Gastroesophageal sphincter (tissue), 4 donors: ENCODE results near the gene SRSF1. TPM values are rescaled to one million over a fixed set of nuclear protein-coding genes. Genes with fewer than 3 reads are reported as not detected.

Source experiments
- ATAC-seq: fragments of 150-250 bp; one replicate; pipeline ENCODE4 v1.9.1; 2016; ENCODE audit warnings: mild to moderate bottlenecking, moderate library complexity
- H3K27ac ChIP-seq, 4 donors: fragments of 200-600 bp; sonication (generic) in 3 of 4; 1 replicate in 3 of 4; 2 replicates in 1 of 4; pipeline ENCODE4 v1.5.1; 2016 to 2019
- H3K27me3 ChIP-seq: fragments of 200-600 bp; sonication (generic); one replicate; pipeline ENCODE4 v1.5.1; 2019
- H3K36me3 ChIP-seq, 2 donors: fragments of 200-600 bp; sonication (generic); one replicate each; pipeline ENCODE4 v1.5.1; 2019; ENCODE audit warnings: control low read depth in 1 of 2
- H3K4me1 ChIP-seq, 3 donors: fragments of 200-600 bp; sonication (generic); 1 replicate in 2 of 3; 2 replicates in 1 of 3; pipeline ENCODE4 v1.5.1; 2016 to 2019; ENCODE audit warnings: control low read depth in 2 of 3
- H3K4me3 ChIP-seq, 2 donors: fragments of 200-600 bp; sonication (generic); one replicate each; pipeline ENCODE4 v1.5.1; 2019; ENCODE audit warnings: mild to moderate bottlenecking in 1 of 2, moderate library complexity in 1 of 2
- H3K9me3 ChIP-seq, 3 donors: fragments of 200-600 bp; sonication (generic); one replicate each; pipeline ENCODE4 v1.5.1; 2017 to 2019; ENCODE audit warnings: control low read depth in 2 of 3
- EP300 ChIP-seq: sonication (generic); formaldehyde crosslinking; IDR thresholded peaks from one replicate; pipeline ENCODE4 v1.6.1; 2017; ENCODE audit warnings: antibody characterized with exemption, mild to moderate bottlenecking
- POLR2A ChIP-seq, 2 donors: fragments of 450-650 bp; IDR thresholded peaks; one replicate each; pipeline ENCODE4 v1.6.1; 2017; ENCODE audit warnings: antibody characterized with exemption in 2 of 2, mild to moderate bottlenecking in 2 of 2, moderate library complexity in 1 of 2
- POLR2AphosphoS5 ChIP-seq: sonication (generic); formaldehyde crosslinking; IDR thresholded peaks from one replicate; pipeline ENCODE4 v1.6.1; 2017; ENCODE audit warnings: antibody characterized with exemption
- WGBS, 2 donors: methylation state at CpG; one replicate each; pipeline ENCODE4 v1.1.5; 2018; ENCODE audit warnings: low coverage in 1 of 2; 5-methylcytosine and 5-hydroxymethylcytosine counted together
- total RNA-seq, 4 donors: library from RNA; depleted of rRNA; stranded (reverse); fragments of >200 nt; gene quantifications; one replicate each; pipeline ENCODE4 v1.1.0, GENCODE V29; 2016
- TF ChIP-seq, protein P1 (sequence below), 4 experiments: fragments of 200-600 bp in 2 of 4; fragments of 450-650 bp in 2 of 4; sonication (generic) in 1 of 4; IDR thresholded peaks; one replicate each; pipeline ENCODE4 v1.5.1; 2017 to 2019; ENCODE audit warnings: antibody characterized with exemption in 4 of 4, mild to moderate bottlenecking in 2 of 4, moderate library complexity in 2 of 4

The SRSF1 gene
- total RNA-seq, 4 donors from 2014 or later = 139 to 240 (median 198) TPM

DNA sequence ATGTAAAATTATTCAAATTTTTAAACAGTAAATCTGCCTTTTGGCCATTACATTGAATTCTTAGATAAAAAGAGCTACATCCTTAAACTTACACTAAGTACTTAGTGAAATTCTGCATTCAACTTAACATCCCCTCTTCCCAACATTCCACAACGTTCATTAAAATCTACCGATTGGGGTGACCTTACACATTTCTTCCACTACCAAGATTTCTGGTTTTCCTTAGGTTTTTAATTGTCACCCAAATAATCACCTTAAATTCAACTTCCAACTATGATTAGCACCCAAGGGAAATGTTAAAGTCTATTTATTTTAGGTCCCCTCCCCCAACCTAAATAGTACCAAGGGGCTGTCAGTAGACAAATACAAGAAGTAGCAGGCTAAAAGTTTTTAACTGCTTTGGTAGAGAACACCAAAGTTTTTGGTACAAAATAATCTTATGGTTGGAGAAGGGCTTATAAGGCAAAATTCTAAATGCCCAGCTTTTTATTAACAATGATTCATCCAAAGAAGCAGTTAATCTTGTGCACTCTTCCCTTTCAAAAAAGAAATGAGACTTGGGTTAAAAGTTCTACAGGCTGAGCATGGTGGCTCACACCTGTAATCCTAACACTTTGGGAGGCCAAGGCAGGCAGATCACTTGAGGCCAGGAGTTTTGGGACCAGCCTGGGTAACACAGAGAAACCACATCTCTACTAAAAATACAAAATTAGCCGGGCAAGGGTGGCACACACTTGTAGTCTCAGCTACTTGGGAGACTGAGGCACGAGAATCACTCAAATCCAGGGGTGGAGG, 4.7 kb downstream of the SRSF1 start:
- WGBS, 2 donors = 41 to 53% methylated on average over 3 to 4 of the region's 4 CpGs
- H3K27ac ChIP-seq = peak overlapping the region in 1 of 4 donors; percentile 11
- no peak for ATAC-seq

DNA sequence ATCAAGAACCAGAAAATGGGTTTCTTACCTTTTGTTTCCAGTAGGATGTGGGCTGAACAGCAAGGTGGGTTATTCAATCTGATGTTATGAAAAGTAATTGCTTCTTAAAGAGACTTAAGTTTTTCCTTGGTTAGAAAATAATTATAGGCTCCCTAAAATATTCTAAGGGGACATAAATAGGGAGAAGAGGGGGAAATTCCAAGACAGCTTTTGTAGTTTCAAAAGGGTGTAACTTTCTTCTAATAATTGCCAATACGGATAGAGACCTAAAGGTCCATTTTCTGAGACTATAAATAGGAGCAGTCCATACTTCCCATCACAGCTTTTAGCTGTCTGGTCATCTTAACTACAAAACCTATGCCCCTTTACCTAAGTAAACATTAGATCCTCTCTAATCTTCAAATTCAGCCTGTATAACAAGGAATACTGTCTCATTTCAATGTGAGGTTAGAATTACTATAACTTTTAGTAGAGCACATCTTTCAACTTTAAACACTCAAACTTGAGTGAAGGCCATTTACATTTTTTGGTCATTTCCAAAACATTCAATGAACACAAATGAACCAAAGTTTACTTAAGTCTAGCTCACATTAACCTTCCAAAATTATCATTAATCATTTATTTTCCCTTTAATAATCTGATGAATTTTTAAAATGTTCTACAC, 5.5 kb downstream of the SRSF1 start:
- WGBS, 2 donors = 30% methylated on average over 1 of the region's 1 CpG; no CpG with 5 or more reads in 1 of the 2 donors
- H3K27me3 ChIP-seq = no peaks in the 10 kb centered on the region
- peak overlapping the region in 2 of 4 donors; percentile 16 to 39 for H3K27ac ChIP-seq
- TF ChIP-seq POLR2AphosphoS5 (no peak), EP300 (no peak), POLR2A (IDR thresholded peaks at IDR 0.05) (no peak)
- TF ChIP-seq, protein P1, sequence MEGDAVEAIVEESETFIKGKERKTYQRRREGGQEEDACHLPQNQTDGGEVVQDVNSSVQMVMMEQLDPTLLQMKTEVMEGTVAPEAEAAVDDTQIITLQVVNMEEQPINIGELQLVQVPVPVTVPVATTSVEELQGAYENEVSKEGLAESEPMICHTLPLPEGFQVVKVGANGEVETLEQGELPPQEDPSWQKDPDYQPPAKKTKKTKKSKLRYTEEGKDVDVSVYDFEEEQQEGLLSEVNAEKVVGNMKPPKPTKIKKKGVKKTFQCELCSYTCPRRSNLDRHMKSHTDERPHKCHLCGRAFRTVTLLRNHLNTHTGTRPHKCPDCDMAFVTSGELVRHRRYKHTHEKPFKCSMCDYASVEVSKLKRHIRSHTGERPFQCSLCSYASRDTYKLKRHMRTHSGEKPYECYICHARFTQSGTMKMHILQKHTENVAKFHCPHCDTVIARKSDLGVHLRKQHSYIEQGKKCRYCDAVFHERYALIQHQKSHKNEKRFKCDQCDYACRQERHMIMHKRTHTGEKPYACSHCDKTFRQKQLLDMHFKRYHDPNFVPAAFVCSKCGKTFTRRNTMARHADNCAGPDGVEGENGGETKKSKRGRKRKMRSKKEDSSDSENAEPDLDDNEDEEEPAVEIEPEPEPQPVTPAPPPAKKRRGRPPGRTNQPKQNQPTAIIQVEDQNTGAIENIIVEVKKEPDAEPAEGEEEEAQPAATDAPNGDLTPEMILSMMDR (IDR thresholded peaks at IDR 0.05) = no peak
- no peak for ATAC-seq
- H3K4me1 ChIP-seq = peaks cover 22 to 75% (median 25%) of the 10 kb centered on the region in 3 donors
- H3K36me3 ChIP-seq = peaks cover 0 to 67% of the 10 kb centered on the region in 2 donors
- H3K4me3 ChIP-seq = no peak overlapping the region
- no peaks in the 10 kb centered on the region for H3K9me3 ChIP-seq

More for the DNA sequence above, 4.7 kb downstream of the SRSF1 start:
- Histone ChIP-seq H3K4me3 (no peak overlapping the region), H3K4me1 (peaks cover 22 to 75% (median 25%) of the 10 kb centered on the region in 3 donors), H3K27me3 (no peaks in the 10 kb centered on the region), H3K36me3 (peaks cover 0 to 60% of the 10 kb centered on the region in 2 donors), H3K9me3 (no peaks in the 10 kb centered on the region)
- TF ChIP-seq, protein P1 (IDR thresholded peaks at IDR 0.05) = peak in 2 of 4 experiments; percentile 24 to 30
- TF ChIP-seq POLR2A (IDR thresholded peaks at IDR 0.05) = no peak

- Histone ChIP-seq H3K36me3 (peaks cover 0 to 54% of the 10 kb centered on the region in 2 donors), H3K4me1 (peaks cover 17 to 73% (median 23%) of the 10 kb centered on the region in 3 donors), H3K4me3 (no peak overlapping the region), H3K9me3 (no peaks in the 10 kb centered on the region), H3K27me3 (no peaks in the 10 kb centered on the region), H3K27ac (peak overlapping the region in 3 of 4 donors; percentile 13 to 34 (median 31))
- 43 to 50% methylated on average over 1 of the region's 1 CpG for WGBS, 2 donors
- ATAC-seq = peak; percentile 62
- no peak for TF ChIP-seq EP300
- TF ChIP-seq POLR2AphosphoS5 = peak; percentile 3
- TF ChIP-seq, protein P1 (IDR thresholded peaks at IDR 0.05) = peak; percentile 77 to 88 (median 82)
- TF ChIP-seq POLR2A (IDR thresholded peaks at IDR 0.05) = no peak
Measured at GRCh38 chr17:57999496-58000017, 7.5 kb downstream of the SRSF1 start.

- Histone ChIP-seq H3K9me3 (no peaks in the 10 kb centered on the region), H3K36me3 (peaks cover 0 to 49% of the 10 kb centered on the region in 2 donors), H3K27ac (peak overlapping the region in 3 of 4 donors; percentile 3 to 31 (median 13)), H3K27me3 (no peaks in the 10 kb centered on the region), H3K4me1 (peaks cover 14 to 73% (median 26%) of the 10 kb centered on the region in 3 donors), H3K4me3 (no peak overlapping the region)
- no peak for ATAC-seq
- no peak for TF ChIP-seq EP300
- TF ChIP-seq POLR2A (IDR thresholded peaks at IDR 0.05) = no peak
- TF ChIP-seq POLR2AphosphoS5 = no peak
- TF ChIP-seq, protein P1 (IDR thresholded peaks at IDR 0.05) = no peak
Measured at GRCh38 chr17:57999010-57999495, 8.0 kb downstream of the SRSF1 start.
